ENCODE data around the gene SLC5A6.
A peak's percentile ranks its signal among the peaks of the same experiment; 100 is the strongest.

SLC5A6 gene

GRCh38 chr2:27211943-27212625, at the start of gene SLC5A6, which contains the start of gene ATRAID:
Gene SLC5A6, minus strand, starts transcription at chr2:27212268. Its CDS starts 4,618 bp downstream, at chr2:27207650.
Gene ATRAID, plus strand, starts transcription at chr2:27212041. Its CDS starts 328 bp downstream, at chr2:27212369.
- peak; percentile 22 to 99 (median 90) for DNase-seq

- DNase-seq: no peak
Observed at GRCh38 chr2:27261241-27261925, 49.3 kb upstream of the SLC5A6 start.

- DNase-seq: no peak
Observed at GRCh38 chr2:27258051-27258450, 46.0 kb upstream of the SLC5A6 start.

- no peak for DNase-seq
Observed at GRCh38 chr2:27256855-27257454, 44.9 kb upstream of the SLC5A6 start.

- no peak for DNase-seq
Observed at GRCh38 chr2:27255660-27256059, 43.6 kb upstream of the SLC5A6 start.

GRCh38 chr2:27255187-27255586, 43.1 kb upstream of the SLC5A6 start:
- no peak for DNase-seq

- no peak for DNase-seq
Observed at GRCh38 chr2:27251766-27252165, 39.7 kb upstream of the SLC5A6 start.

GRCh38 chr2:27250652-27251379, 38.7 kb upstream of the SLC5A6 start:
- DNase-seq: no peak

GRCh38 chr2:27249891-27250651, 38.0 kb upstream of the SLC5A6 start:
- DNase-seq: peak in 7 of 56 donors; percentile 1 to 51 (median 9)

GRCh38 chr2:27249159-27249890, 37.3 kb upstream of the SLC5A6 start:
- DNase-seq: no peak

GRCh38 chr2:27247893-27248292, 35.8 kb upstream of the SLC5A6 start:
- no peak for DNase-seq

GRCh38 chr2:27245626-27246025, 33.6 kb upstream of the SLC5A6 start:
- no peak for DNase-seq

GRCh38 chr2:27245116-27245515, 33.0 kb upstream of the SLC5A6 start:
- DNase-seq: no peak

GRCh38 chr2:27243391-27244130, 31.5 kb upstream of the SLC5A6 start:
- DNase-seq: no peak

- DNase-seq: no peak
Observed at GRCh38 chr2:27242614-27242951, 30.5 kb upstream of the SLC5A6 start.

- no peak for DNase-seq
Observed at GRCh38 chr2:27241761-27242613, 29.9 kb upstream of the SLC5A6 start.

- no peak for DNase-seq
Observed at GRCh38 chr2:27240406-27240805, 28.3 kb upstream of the SLC5A6 start.

- no peak for DNase-seq
Observed at GRCh38 chr2:27238976-27239375, 26.9 kb upstream of the SLC5A6 start.
